Tibial nerve (tissue), 4 donors: Measurements from ENCODE around the gene BYSL. TPM values are rescaled to one million over a fixed set of nuclear protein-coding genes. Genes with fewer than 3 reads are reported as not detected.

ENCODE experiments used
- DNase-seq, 2 donors: peaks; one replicate each; pipeline ENCODE4 v3.0.0-alpha.2; 2019; ENCODE audit warnings: low spot score in 2 of 2
- H3K27ac ChIP-seq, 4 donors: fragments of 200-600 bp; sonication (generic) in 3 of 4; one replicate each; pipeline ENCODE4 v1.5.1; 2017 to 2019; ENCODE audit warnings: mild to moderate bottlenecking in 1 of 4
- H3K27me3 ChIP-seq, 2 donors: fragments of 200-600 bp; sonication (generic) in 1 of 2; one replicate each; pipeline versions ENCODE4 v1.5.1 to v1.6.0; 2017 to 2019
- H3K36me3 ChIP-seq, 3 donors: fragments of 200-600 bp; sonication (generic); one replicate each; pipeline ENCODE4 v1.5.1; 2018 to 2019
- H3K4me1 ChIP-seq, 4 donors: fragments of 200-600 bp; sonication (generic) in 3 of 4; one replicate each; pipeline ENCODE4 v1.5.1; 2017 to 2019
- H3K4me3 ChIP-seq, 4 donors: fragments of 200-600 bp; sonication (generic) in 3 of 4; one replicate each; pipeline ENCODE4 v1.5.1; 2017 to 2019; ENCODE audit warnings: mild to moderate bottlenecking in 1 of 4, moderate library complexity in 1 of 4
- H3K9me3 ChIP-seq, 4 donors: fragments of 200-600 bp; sonication (generic) in 3 of 4; one replicate each; pipeline ENCODE4 v1.5.1; 2017 to 2019
- EP300 ChIP-seq, 2 donors: sonication (generic); formaldehyde crosslinking; IDR thresholded peaks; one replicate each; pipeline ENCODE4 v1.6.1; 2017; ENCODE audit warnings: antibody characterized with exemption in 2 of 2, mild to moderate bottlenecking in 1 of 2
- POLR2A ChIP-seq, 2 donors: fragments of 450-650 bp; IDR thresholded peaks; one replicate each; pipeline ENCODE4 v1.6.1; 2017; ENCODE audit warnings: antibody characterized with exemption in 2 of 2, mild to moderate bottlenecking in 2 of 2, moderate library complexity in 2 of 2
- WGBS, 2 donors: methylation state at CpG; one replicate each; pipeline ENCODE4 v1.1.5; 2018; 5-methylcytosine and 5-hydroxymethylcytosine counted together
- total RNA-seq, 4 donors: library from RNA; depleted of rRNA; stranded (reverse); fragments of >200 nt; gene quantifications; one replicate each; pipeline ENCODE4 v1.1.0, GENCODE V29; 2016
- TF ChIP-seq, protein P1 (sequence below), 5 experiments: fragments of 200-600 bp in 3 of 5; fragments of 450-650 bp in 2 of 5; sonication (generic) in 3 of 5; IDR thresholded peaks; one replicate each; pipeline ENCODE4 v1.5.1; 2016 to 2019; ENCODE audit warnings: antibody characterized with exemption in 5 of 5, mild to moderate bottlenecking in 3 of 5, moderate library complexity in 2 of 5

BYSL gene
- total RNA-seq, 4 donors from 2014 or later: 9.2 to 13.3 (median 12.8) TPM

DNA sequence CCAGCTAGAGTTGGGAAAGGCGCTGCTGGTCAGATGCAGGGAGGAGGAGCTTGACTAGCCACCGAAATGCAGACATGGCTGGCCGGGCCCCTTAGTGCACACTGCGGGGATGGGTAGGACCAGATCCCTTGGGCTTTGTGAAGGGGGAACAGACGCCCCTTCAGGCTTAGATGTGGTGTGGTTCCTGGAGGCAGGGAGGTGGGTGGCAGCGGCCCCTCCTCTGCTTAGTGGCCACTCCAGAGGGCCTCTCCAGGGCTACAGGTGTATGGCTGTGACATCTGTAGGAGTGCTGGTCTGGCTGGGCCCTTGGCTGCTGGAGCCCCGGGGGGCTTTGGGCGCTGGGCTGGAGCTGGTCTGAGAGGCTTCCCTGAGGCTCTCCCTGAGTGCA is 14.4 kb downstream of the BYSL start:
- WGBS, 2 donors: 61 to 73% methylated on average over 4 to 7 of the region's 8 CpGs
- peak overlapping the region in 2 of 4 donors; percentile 61 for H3K27ac ChIP-seq

GRCh38 chr6:41936073-41936837 is 15.0 kb downstream of the BYSL start:
- peak in 1 of 2 donors; percentile 72 for DNase-seq
- WGBS, 2 donors: 47 to 48% methylated on average over 10 of the region's 10 CpGs
- Histone ChIP-seq H3K27ac (peak overlapping the region in 2 of 4 donors; percentile 61), H3K4me3 (no peak overlapping the region), H3K36me3 (peaks cover 0 to 62% (median 29%) of the 10 kb centered on the region in 3 donors), H3K4me1 (peaks cover 0 to 64% (median 33%) of the 10 kb centered on the region in 4 donors), H3K27me3 (no peaks in the 10 kb centered on the region), H3K9me3 (no peaks in the 10 kb centered on the region)
- peak in 1 of 2 donors; percentile 20 for TF ChIP-seq EP300 (IDR thresholded peaks at IDR 0.05)
- TF ChIP-seq, protein P1, sequence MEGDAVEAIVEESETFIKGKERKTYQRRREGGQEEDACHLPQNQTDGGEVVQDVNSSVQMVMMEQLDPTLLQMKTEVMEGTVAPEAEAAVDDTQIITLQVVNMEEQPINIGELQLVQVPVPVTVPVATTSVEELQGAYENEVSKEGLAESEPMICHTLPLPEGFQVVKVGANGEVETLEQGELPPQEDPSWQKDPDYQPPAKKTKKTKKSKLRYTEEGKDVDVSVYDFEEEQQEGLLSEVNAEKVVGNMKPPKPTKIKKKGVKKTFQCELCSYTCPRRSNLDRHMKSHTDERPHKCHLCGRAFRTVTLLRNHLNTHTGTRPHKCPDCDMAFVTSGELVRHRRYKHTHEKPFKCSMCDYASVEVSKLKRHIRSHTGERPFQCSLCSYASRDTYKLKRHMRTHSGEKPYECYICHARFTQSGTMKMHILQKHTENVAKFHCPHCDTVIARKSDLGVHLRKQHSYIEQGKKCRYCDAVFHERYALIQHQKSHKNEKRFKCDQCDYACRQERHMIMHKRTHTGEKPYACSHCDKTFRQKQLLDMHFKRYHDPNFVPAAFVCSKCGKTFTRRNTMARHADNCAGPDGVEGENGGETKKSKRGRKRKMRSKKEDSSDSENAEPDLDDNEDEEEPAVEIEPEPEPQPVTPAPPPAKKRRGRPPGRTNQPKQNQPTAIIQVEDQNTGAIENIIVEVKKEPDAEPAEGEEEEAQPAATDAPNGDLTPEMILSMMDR (IDR thresholded peaks at IDR 0.05): peak; percentile 63 to 86 (median 80)
- no peak for TF ChIP-seq POLR2A (IDR thresholded peaks at IDR 0.05)

More for the DNA sequence above, 14.4 kb downstream of the BYSL start:
- TF ChIP-seq, protein P1 (IDR thresholded peaks at IDR 0.05): no peak
- no peak for TF ChIP-seq EP300 (IDR thresholded peaks at IDR 0.05)
- no peak for TF ChIP-seq POLR2A (IDR thresholded peaks at IDR 0.05)
- Histone ChIP-seq H3K9me3 (no peaks in the 10 kb centered on the region), H3K36me3 (peaks cover 0 to 68% (median 29%) of the 10 kb centered on the region in 3 donors), H3K27me3 (no peaks in the 10 kb centered on the region), H3K4me1 (peaks cover 0 to 59% (median 30%) of the 10 kb centered on the region in 4 donors), H3K4me3 (no peak overlapping the region)
- no peak for DNase-seq

GRCh38 chr6:41937472-41937860 is 16.2 kb downstream of the BYSL start:
- peaks cover 0 to 69% (median 35%) of the 10 kb centered on the region in 4 donors for H3K4me1 ChIP-seq
- peaks cover 0 to 50% (median 21%) of the 10 kb centered on the region in 3 donors for H3K36me3 ChIP-seq
- WGBS, 2 donors: 54 to 72% methylated on average over 2 of the region's 2 CpGs
- H3K4me3 ChIP-seq: no peak overlapping the region
- H3K27ac ChIP-seq: peak overlapping the region in 3 of 4 donors; percentile 15 to 92 (median 90)
- TF ChIP-seq EP300 (IDR thresholded peaks at IDR 0.05) (no peak), POLR2A (IDR thresholded peaks at IDR 0.05) (no peak)
- TF ChIP-seq, protein P1 (IDR thresholded peaks at IDR 0.05): no peak
- no peak for DNase-seq
- no peaks in the 10 kb centered on the region for H3K27me3 ChIP-seq
- no peaks in the 10 kb centered on the region for H3K9me3 ChIP-seq

- Histone ChIP-seq H3K9me3 (no peaks in the 10 kb centered on the region), H3K4me1 (peaks cover 0 to 71% (median 35%) of the 10 kb centered on the region in 4 donors), H3K36me3 (peaks cover 0 to 45% (median 16%) of the 10 kb centered on the region in 3 donors), H3K27me3 (no peaks in the 10 kb centered on the region), H3K4me3 (no peak overlapping the region), H3K27ac (peak overlapping the region in 3 of 4 donors; percentile 41 to 92 (median 90))
- DNase-seq: no peak
- TF ChIP-seq POLR2A (IDR thresholded peaks at IDR 0.05): no peak
- no peak for TF ChIP-seq EP300 (IDR thresholded peaks at IDR 0.05)
- TF ChIP-seq, protein P1 (IDR thresholded peaks at IDR 0.05): no peak
- 60 to 62% methylated on average over 3 to 4 of the region's 4 CpGs for WGBS, 2 donors
Observed at GRCh38 chr6:41937861-41938574, 16.7 kb downstream of the BYSL start.
